ENCODE measurements around the gene TRPM3.
"Not testable (repeated sequence)": the region's sequence is repeated elsewhere in the genome, so short reads cannot be mapped to it uniquely, and the experiment has no call there.

TRPM3 gene

DNA sequence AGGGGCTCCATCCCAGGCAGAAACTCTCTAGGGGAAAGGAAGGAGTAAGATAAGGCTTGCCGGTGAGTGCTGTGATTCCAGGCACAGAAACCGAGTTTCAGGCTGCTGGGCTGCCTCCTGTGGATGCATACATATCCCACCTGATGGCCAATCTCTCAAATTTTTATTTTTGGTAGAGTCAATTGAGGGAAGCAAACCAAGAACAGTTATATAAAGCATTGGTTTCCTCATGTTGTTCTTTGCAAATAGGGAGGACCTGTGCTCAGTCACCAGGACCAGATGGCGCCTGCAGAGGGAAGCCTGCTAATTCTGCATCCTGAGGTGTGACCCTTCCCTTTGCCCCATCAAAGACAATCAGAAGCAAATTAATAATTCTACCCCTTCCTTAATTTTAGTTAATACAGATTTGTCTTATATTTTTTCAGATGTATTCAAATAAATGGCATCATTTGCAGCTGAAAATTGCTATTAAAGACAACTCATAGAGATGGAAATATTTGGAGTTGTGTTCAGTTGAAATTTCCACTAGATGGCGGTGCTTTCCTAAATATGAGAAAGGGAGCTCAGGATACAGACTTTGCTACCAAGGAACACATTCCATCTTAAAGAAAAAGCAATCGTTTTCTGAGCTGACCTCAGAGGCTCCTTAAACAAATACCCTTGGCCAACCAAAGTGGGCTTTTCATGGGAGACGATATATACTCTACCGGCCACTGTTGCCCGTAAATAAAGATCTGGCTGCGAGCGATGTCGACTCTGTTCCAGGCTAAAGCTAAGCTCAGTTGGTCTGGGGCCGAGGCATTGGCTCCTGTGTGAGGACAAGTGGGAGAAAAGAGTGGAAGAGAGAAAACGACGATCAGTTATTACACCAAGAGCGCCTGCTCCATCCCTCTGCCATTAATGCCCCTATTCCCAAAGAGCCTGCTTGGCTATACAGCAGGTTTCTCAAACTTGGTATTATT, 481.3 kb downstream of the TRPM3 start:
- peak; percentile 18 for DNase-seq

- DNase-seq, result peak; percentile 61
Observed at GRCh38 chr9:70635790-70636189, 485.6 kb downstream of the TRPM3 start.

DNA sequence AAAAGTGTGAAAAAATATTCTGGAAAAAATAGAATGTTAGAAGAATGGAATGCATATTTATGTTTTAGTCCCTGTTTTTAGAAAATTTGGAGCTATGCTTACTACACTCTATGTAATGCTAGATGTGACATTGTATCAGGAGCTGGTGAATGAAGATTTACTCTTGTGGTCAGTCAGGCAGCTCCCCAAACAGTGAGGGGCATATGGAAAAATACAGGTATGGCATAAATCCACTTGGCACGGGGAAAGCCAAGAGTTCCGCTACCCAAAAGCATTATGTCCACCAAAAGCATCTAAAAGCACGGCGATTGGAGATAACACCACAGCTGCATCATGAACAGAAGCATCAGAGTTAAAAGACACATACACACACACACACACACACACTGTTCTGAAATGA, 486.7 kb downstream of the TRPM3 start:
- DNase-seq, result no peak

DNA sequence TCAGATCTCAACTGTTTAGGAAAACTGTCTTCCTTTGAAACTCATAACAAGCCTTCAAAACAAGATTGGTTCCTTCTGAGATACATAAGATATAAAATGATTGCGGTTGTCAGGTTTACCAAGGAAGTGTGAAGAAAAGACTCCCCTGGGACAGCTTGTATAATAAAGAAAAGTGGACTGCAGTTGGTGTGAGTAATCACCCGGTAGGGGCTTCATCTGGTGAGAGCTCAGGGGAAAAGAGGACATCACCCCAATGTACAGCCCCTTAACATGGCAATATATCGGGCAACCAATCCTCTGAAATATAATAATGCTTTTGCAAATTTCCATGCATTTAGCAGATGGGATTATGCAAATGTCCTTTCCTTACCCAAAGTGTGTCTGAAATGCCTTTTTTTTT, 490.4 kb downstream of the TRPM3 start:
- DNase-seq, result peak; percentile 46

- DNase-seq, result not testable (repeated sequence)
Observed at GRCh38 chr9:70629080-70629685, 492.2 kb downstream of the TRPM3 start.

- no peak for DNase-seq
Observed at GRCh38 chr9:70625078-70625477, 496.3 kb downstream of the TRPM3 start.

GRCh38 chr9:70618784-70619183, 502.6 kb downstream of the TRPM3 start:
- no peak for DNase-seq

DNA sequence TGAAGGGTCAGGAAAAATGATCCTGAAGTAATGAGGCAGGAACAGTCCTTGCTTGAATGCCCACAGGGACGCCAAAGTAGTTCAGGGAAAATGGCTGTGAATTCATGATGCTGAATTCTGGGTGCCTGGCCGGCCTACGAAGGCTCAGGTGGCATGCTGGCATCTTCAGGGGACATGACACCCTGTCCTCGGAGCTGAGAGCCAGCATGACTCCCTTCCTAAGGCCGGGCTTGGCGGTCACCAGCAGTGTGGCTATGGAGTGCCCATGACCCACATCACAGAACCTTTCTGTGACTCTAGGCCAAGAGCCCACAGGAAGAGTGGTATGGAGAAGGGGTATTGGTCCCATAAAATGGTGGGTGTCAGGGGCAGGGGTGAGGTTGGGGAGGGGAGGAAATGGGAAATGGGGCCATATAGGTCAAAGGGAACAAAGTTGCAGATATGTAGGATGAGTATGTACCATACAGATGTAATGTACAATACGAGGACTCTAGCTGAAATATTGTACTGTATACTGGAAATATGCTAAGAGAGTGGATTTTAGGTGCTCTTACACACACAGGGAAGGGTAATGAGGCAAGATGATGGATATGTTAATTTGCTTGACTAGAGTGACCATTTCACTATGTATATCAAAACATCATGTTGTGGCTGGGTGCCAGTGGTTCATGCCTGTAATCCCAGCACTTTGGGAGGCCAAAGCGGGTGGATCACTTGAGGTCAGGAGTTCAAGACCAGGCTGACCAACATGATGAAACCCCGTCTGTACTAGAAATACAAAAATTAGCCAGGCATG, 504.2 kb downstream of the TRPM3 start:
- no peak for DNase-seq

DNA sequence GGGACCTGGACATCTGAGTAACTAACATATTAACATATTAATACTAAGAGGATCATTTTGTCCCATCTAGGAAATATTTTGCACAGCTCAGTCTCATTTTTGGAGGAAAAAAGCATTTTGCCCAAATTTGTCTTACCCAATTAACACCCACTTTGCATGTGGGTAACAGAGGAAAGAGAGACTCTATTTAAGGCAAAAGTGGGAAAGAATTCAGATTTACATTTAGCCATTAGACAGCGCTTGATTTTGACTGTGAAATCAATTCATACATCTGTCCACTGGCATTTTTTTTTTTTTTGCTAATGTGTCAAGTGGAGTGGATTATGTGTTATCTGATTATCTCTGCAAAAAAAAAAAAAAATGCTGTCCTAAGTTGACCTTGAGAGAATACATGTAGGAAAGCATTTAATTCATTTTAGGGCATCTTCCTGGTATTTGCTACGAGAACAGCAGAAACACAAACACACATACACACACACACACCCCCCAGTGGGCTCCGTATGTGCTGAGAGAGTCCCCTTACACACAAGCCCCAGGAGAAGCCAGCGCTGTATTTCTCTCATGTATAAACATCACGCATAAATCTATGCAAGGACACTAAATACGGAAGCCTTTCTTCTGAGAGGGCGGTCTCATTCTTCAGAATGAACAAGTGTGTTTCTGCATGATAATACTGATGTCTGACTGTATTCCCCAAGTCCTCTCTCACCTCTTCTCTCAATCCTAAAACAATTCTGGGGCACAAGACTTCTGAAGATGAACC, 505.0 kb downstream of the TRPM3 start:
- no peak for DNase-seq

DNA sequence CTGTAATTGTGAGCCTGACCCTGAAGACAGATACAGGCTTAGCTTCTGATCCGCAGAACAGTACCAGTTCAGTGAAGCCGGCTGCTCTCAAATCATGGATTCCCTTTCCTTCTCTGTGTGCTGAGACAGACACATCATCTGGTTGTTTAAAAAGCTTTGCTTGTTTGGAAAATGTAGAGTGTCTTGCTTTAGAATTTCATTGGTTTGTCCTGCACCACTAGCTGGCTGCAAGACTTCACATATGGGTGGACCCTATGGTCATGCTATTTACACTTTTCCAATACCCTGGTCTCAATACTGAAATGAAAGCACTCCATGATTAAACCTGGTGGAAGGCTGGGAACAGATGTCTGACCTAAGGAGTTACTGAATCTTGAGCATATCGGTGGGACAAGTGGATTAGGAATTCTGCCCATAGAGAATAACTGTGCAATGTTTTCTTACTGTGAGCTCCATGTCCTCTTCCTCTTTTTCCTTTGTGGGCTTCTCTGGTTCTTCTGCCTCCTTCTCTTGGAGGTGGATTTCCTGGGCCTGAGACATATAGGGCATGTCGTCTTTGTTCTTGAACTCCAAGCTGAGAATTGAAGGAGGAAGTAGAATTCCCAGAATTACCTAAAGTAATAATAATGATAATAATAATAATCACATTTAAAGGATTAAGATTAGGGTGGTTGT, 505.8 kb downstream of the TRPM3 start:
- no peak for DNase-seq

DNA sequence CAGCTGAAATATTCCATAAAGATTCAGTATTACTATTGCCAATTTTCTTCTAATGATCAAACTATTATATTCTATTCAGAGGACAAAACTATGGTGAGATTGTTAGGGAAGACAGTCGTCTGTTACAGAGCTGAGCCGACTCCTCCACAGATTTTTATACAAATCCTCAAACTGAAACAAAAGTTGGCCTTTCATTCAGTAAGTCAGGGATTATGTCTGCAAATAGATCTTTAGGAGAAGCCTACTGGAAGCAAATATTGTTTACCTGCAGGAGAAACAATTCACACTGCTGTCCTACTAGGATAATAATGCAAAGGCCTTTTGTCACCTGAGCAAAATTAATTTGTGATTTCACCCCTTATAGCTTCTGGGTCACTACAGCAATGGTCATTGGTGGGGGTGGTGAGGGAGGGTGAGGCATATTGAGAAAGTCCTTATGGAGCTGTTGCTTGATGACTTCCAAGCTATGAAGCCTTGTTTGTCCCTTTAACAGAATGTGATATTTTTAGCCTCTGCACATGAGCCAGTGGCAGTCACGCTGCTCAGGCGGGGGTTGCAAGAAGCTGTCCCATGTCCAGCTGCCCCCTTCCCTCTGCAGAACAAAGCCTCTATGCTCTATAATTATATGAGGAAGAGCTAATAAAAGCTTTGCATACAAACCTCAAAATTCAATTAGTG, 506.5 kb downstream of the TRPM3 start:
- no peak for DNase-seq

DNA sequence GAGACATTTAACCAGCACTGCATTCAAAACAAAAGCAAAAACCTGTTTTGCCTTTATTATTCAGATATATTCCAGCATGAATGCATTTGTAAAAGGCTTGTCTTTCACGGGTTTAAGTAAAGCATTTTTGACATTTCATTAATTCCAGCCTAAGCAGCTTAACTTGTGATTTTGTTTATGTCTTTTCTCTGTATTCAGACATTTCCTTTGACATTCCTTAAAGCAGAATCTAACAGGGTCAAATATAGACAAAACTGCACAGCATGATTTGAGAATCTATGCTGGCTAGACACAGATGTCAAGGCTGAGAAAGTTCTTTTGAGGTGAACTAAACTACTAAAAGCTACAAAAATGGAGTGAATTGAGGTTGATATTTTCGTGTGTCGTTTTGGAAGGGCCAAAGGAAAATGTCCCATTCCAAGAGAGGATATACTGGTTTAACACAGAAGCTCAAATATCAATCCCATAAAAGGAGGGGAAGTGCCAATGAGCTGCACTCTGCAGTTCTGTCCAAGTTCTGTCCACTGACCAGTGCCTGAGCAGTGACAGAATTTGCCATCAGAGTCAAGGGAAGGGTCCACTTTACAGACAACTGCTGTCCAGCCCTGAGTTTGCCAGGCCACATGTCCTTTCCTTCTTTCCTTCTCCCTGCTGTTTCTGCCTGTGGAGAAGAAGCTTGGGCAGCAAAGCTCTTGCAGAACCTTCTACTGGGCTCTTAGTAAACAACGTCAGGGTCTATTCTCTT, 508.2 kb downstream of the TRPM3 start:
- DNase-seq, result no peak

DNA sequence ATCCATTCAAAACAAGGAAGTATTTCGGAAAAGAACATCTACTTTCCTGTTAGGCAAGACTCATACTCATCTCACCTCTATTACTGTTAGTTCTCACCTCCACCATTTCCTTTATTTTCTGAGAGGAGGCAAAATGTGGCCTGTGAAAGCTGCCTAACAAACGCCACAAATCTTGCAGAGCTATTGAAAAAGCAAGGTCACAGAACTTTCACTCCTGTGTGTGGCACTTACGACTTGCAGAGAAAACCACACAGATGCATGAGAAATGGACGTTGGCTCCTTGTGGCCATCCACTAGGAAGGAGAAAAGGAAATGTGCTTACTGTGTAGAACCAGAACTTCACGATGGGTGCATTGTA, 511.2 kb downstream of the TRPM3 start:
- DNase-seq, result no peak

DNA sequence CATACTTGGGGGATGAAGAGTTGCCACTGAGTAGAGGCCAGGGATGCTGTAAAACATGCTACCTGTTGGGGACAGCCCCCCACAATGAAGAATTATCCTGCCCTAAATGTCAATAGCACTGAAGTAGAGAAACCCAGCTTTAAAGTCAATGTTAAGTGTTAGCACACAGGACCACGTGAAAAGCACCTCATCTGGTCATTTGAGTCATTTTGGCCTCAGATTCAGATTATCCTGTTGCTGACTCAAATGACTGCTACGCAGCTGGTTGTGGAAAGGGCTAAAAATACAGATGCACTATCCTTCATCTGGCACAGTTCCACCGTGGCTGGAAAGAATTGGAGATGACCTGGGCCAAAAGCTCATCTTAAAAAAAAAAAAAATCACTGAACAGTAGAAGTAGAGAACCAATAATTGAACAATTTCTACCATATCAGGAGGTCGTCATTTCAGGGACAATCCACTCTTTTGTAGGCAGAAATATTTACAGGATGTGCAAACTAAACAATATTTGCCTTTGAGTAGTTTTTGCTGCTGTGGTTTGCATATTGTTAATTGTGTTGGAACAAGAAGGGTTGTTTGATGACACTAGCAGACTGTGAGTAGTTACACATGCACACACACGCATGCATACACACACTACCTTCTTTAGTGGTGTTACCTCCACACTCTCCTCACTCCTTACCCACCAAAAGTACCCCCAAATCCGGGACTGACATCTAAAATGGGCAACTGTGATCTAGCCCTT, 511.7 kb downstream of the TRPM3 start:
- no peak for DNase-seq

DNA sequence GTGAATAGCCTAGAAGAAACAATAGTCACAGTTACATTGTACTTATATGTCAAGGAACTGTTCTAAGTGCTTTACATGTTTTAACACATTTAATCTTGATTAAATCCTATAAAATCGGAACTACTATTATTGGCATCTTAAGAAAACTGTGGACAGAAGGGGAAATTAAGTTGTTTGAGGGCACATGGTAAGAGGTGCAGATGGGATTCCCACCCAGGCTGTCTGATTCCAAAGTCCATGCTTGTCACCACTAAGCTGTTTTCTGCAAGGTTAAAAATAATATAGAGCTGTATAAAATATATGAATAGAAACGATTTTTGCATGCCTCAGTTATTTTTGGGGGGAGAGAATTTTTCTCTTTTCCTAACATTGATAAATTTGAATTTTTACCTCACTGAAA, 512.4 kb downstream of the TRPM3 start:
- no peak for DNase-seq

DNA sequence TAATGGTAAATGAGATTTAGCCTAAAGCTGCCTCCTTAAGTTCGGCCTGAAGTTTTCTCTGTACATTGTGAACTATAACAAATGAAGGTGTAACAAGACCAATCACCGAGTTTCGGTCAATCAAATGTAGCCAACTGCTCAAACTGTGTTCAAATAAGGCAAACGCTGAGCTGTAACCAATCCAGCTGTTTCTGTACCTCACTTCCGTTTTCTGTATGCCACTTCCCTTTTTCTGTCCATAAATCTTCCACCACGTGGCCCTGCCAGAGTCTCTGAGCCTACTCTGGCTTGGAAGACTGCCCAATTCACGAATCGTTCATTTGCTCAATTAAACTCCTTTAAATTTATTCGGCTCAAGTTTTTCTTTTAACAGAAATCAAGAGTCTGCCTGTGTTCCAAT, 513.5 kb downstream of the TRPM3 start:
- DNase-seq, result no peak

- DNase-seq, result no peak
Observed at GRCh38 chr9:70607329-70607728, 514.1 kb downstream of the TRPM3 start.

- no peak for DNase-seq
Observed at GRCh38 chr9:70603020-70603411, 518.4 kb downstream of the TRPM3 start.

- peak; percentile 61 for DNase-seq
Observed at GRCh38 chr9:70602321-70603019, 519.0 kb downstream of the TRPM3 start.

Data from NCI-H1048 (cell line).